ENCODE results near the gene GCNT4.
A peak's percentile ranks its signal among the peaks of the same experiment; 100 is the strongest.
"Not testable (repeated sequence)": the region's sequence is repeated elsewhere in the genome, so short reads cannot be mapped to it uniquely, and the experiment has no call there.

The GCNT4 gene, protein sequence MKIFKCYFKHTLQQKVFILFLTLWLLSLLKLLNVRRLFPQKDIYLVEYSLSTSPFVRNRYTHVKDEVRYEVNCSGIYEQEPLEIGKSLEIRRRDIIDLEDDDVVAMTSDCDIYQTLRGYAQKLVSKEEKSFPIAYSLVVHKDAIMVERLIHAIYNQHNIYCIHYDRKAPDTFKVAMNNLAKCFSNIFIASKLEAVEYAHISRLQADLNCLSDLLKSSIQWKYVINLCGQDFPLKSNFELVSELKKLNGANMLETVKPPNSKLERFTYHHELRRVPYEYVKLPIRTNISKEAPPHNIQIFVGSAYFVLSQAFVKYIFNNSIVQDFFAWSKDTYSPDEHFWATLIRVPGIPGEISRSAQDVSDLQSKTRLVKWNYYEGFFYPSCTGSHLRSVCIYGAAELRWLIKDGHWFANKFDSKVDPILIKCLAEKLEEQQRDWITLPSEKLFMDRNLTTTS

DNA sequence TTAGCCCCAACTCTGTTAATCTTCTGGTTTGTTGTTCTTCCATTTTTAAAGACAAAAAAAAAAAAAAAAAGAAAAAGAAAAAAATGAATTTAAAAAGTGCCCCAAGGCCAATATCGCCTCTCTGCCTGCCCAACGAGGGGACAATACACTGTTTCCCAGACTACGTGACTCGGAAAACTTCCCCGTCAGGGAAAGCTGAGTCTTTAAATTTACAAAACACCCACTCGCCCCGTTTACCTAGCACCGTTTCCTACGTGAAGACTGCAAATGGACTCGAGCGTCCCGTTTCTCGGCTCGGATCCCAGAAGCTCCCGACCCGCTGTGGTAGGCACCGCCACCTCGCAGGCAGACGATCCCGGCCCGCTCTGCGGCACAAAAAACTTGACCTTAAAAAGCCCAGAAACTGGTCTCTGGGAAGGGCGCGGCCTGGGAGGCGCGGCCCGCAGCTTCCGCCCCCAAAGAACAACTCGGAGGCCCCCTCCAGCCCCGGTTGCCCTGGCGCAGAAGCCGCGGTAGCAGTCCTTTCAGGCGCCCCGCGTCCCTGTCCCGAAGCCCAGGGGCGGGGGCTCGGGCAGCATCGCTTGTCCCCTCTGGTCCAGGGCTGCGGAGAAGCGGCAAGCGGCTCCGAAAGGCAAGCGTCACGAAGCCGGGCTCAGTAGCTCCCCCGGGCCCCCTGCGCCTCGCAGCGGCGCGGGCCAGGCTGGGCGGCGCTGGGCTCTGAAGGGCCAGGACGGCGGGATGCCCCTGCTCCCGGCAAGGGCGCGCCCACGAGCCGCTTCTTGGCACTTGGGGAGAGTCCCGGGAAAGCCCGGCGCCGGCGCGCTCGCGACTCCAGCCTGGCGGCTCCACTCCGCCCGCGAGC lies at the start of gene GCNT4:
Gene GCNT4 (minus strand): TSS at position 367 of the 862 bp plus-strand sequence. CDS start 22,521 bp downstream, outside the sequence.
- DNase-seq: peak; percentile 55

DNA sequence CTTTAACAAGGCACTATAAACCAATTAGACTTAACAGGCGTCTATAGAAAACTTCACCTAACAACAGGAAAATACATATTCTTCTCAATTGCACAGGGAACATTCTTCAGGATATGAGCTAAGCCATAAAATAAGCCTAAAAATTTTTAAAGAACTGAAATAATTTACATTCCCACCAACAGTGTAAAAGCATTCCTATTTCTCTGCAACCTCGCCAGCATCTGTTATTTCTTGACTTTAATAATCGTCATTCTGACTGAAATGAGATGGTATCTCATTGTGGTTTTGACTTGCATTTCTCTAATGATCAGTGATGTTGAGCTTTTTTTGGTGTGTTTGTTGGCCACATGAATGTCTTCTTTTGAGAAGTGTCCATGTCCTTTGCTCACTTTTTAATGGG lies 43.6 kb upstream of the GCNT4 start:
- peak; percentile 10 for DNase-seq

DNA sequence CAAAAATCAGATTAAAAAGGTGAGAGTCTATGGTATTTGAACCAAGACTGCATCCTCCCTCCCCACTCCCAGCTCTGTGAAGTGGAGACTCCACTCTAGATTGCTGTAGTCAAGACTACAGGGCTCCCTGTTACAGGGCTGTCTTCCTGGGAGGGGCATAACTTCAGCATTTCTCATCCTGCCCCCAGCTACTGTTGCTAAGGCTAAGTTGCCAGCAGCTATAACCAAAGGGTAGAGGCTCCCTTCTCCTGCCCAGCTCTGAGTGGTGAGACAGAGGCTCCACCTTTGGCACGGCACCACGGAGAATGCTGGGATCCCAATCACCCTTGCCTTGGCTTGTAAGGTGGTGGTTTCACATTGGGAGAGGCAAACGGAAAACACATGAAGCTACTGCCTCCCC lies 39.2 kb upstream of the GCNT4 start:
- no peak for DNase-seq

DNA sequence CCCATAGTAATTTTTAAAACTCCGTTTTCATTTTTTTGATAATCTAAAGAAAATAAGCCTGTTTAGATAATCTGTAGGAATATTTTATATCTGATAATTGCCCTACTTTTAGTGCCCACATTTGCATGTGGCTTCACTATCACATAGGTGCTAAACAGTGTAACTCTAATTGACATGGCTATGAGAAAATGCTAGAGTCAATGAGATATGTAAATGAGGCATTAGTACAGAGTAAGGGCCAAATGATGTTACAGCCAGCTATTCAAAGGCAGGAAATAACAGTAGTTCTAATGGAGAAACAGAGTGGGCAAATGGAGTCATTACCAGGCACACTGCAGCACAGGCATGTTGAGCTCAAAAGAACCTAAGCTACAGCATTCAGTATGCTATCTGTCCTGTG lies 37.3 kb upstream of the GCNT4 start:
- DNase-seq: no peak

DNA sequence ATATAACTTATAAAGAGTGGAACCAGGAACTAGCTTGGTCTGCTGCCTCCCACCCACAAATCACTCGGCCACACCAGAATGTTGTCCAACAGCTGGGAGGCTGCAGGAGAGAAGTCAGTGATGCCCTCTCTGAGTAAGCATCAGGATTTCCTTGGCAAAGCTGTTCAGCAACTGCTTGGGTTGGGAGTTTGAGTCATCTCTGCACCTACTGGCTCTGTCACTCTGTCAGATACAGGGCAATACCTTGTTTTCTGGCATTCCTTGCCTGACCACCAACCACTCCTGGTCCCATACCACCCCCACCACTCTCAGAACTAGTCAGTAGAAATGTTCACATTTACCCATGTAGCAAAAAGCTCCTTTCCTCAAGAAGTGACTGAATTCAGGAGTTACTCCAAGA lies 36.8 kb upstream of the GCNT4 start:
- DNase-seq: no peak

DNA sequence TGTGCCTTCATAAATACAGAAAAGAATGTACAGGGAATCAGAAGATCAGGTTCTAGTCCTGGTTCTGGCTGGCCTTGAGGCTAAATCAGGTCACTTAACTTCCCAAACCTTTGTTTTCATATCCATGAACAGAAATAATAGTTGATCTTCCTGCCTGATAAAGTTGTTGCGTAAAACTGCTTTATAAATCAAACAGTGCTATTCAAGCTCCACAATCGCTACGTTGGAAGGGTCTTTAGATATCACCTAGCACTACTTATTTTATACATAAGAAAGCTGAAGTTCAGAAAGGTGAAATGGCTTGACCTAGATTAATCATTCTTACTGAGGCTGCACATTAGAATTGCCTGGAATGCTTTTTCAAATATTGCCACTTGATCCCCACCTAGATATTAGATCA lies 36.3 kb upstream of the GCNT4 start:
- no peak for DNase-seq

DNA sequence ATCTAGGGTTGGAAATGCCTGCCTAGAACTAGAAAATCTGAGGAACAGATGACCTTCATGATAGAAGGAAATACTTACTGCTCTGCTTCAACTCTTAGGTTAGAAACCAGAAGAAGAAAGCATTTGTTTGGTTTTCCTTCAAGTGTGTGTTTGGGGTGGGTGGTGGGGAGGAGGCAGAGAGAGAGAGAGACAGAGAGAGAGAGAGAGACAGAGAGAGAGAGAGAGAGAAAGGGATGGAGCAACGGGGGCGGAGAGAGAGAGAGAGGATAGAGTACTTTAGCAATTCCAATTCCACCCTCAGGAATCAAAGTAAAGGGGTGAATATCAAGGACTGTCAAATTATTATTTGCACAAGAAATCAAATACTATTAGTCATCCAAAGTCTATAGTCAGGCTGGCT lies 29.2 kb upstream of the GCNT4 start:
- no peak for DNase-seq

DNA sequence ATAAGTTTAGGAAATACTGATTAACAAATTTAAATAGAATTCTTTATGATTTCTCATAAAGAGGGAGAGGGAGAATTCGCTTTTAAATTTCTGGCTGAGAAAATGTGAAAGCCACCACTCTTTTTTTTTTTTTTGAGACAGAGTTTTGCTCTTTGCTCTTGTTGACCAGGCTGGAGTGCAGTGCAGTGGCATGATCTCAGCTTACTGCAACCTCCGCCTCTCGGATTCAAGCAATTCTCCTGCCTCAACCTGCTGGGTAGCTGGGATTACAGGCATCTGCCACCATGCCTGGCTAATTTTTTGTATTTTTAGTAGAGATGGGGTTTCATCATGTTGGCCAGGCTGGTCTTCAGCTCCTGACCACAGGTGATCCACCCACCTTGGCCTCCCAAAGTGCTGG lies 27.0 kb upstream of the GCNT4 start:
- DNase-seq: not testable (repeated sequence)

DNA sequence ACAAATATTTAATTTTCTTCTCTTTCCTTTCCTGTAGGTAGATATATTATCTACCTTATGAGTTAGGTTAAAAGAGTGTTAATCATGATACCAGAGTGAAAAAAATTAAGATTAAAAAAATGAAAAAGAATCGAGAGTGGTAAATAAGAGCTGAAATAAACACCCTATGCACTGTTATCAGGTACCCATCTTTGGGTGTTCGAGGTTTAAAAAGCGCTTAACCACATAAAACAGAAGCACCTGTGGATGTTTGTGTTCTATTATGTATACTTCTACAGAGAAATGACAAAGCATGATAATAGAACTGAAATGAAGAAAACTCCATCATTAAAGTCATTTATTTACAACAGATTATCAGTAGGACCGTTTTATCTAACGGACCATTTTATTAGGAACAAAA lies 25.7 kb upstream of the GCNT4 start:
- no peak for DNase-seq

DNA sequence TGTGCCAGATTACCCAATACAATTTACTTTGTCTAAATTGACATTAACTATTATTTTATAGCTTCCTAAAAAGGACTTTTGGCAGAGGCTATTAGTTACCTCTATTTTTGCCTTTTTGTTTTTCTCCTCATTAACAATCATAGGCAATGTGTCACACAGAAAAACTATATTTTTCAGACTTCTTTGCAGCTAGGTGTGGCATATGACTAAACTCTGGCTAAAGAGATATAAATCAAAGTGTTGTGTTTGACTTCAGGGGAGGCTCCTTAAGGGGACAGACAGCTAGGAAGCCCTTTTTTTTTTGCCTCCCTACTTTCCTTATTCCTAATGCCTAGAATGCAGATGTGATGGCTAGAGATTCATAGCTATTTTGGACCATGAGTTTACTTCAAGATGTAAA lies 19.7 kb upstream of the GCNT4 start:
- DNase-seq: no peak

DNA sequence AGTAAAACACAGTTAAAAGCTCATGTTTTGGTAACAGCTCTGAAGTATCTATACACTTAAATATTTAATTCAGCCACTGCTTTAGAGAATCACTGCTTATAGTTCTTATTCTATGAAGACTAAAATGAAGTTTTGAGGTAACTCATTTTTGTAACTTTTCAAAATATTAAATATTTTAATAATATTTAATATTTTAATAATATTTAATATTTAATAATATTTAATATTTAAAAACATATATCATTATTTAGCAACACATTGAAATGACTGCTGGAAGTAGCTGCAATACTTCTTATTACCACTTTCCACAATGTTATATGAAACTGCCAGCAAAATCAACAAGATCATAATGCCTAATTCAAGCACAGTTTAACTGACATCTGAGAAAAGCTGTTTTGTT lies 18.7 kb upstream of the GCNT4 start:
- no peak for DNase-seq

DNA sequence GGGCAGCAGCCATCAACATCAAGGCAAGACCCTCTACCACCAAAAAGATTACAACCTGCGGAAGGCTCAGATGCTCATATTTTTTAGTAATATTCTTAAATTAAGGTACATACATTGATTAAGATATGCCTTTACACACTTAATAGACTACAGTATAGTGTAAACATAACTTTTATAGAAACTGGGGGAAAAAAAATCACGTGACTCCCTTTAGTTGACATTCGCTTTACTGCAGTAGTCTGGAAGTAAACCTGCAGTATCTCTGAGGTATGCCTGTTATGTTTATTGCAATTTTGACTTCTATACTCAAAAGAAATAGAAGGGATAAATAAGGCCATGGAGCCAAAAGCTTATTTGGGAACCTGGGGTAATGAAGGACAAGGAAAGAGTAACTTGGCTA lies 15.1 kb upstream of the GCNT4 start:
- DNase-seq: no peak

DNA sequence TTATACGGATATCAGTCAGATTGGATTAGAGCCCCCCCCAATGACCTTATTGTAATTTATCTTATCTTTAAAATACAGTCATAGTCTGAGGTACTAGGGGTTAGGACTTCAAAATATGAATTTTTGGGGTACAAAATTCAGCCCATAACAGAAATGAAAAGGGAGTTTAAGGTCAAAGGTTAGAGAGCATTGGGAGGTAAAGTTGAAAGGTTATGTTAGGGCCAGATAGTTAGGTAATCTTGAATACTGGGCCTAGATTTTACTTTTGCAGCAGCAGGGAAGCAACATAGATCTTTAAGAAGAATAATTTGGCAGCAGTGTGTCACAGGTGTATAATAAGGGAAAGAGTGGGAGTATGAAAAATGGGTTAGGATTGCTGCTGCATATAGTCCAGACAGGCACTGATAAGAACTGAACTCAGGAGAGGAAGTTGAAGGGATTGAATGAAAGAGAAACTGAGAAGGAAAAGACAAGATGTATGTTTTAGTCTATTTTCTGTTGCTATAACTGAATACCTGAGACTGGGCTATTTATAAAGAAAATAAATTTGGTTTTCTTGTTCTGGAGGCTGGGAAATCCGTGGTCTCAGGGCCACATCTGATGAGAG lies 10.7 kb upstream of the GCNT4 start:
- DNase-seq: no peak

DNA sequence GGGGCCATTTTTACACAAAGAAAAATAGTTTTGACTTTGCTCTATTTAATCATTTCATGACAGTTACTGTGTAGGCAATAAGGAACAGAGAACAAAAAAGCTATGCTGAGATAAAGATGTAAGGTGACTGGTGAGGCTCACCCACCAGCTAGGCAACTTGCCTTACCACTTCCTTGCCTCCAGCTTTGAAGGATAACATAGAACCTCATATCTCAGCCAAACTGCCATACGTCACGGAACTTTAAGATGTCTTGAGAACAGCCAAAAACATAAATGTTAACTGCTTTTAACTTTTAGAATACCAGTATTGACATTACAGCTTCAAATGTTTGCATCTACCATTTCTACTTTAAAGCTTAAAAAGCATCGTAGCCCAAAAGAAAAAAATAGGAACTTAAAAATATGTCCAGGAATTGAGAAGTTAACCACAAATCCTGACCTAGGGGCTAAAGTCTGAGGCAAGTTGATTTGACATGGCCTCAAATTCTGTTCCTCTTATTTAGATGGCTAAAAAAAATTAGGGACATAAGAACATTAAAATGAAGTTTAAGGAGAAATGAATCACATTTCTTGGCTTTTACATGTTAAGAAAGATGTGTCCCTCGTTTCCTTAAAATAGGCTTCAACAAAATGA lies 7.7 kb upstream of the GCNT4 start:
- DNase-seq: no peak

DNA sequence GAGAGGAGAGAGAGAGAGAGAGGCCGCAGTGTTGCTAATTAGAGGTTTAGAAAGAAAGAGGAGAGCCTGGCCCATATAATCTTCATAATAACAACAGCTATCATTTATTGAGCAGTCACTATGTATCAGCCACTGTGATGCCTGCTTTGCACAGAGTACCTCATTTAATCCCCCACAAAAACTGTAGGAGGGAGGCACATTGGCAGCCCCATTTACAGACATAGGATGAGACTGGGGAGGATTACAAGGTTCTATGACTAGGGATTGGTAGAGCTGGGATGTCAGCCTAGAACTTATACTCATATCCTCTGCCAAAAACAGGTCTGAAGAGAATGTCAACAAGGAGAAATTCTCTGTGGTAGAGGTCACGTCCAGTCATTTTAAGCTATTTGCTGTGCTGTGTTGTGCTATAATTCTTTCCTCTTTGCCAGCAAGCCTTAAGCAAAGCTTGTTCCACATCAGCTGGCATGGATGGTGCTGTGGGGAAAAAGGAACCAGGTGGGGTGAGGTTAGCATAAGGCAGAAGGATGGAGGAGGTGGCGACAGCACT lies 6.7 kb upstream of the GCNT4 start:
- no peak for DNase-seq

DNA sequence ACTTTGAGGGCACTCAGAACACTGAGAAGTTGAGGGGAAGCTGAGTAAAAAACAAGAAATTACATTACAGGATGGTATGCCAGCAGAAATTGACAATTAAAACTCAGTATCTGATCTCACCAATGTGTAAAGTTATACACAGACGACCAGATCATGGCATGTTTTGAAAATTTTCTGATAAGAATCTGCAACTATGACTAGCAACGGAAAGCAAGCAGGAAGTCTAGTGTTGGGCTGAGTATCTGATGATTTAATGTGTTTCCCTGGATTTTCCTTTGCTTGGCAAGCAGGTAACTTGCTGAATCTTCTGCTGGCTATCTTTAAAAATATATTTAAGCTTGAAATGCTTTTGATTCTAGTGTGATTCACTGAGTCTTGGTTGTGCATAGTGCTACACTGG lies 5.2 kb upstream of the GCNT4 start:
- DNase-seq: no peak

DNA sequence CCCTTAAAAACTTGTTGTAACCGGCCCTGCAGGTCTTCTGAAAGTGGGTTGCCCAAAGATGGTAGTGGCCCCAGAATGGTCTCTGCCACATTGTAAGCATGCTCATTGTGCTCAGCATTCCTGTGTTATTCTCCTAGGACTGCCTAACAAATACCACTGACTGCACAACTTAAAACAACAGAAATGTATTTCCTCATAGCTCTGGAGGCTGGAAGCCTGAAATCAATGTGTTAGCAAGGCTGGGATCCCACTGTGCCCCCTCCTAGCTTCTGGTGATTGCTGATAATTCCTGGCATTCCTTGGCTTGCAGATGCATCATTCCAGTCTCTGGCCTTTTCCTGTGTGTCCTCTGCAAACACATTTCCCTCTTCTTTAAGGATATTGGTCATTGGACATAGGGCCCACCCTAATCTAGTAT lies 3.4 kb upstream of the GCNT4 start:
- peak; percentile 85 for DNase-seq

DNA sequence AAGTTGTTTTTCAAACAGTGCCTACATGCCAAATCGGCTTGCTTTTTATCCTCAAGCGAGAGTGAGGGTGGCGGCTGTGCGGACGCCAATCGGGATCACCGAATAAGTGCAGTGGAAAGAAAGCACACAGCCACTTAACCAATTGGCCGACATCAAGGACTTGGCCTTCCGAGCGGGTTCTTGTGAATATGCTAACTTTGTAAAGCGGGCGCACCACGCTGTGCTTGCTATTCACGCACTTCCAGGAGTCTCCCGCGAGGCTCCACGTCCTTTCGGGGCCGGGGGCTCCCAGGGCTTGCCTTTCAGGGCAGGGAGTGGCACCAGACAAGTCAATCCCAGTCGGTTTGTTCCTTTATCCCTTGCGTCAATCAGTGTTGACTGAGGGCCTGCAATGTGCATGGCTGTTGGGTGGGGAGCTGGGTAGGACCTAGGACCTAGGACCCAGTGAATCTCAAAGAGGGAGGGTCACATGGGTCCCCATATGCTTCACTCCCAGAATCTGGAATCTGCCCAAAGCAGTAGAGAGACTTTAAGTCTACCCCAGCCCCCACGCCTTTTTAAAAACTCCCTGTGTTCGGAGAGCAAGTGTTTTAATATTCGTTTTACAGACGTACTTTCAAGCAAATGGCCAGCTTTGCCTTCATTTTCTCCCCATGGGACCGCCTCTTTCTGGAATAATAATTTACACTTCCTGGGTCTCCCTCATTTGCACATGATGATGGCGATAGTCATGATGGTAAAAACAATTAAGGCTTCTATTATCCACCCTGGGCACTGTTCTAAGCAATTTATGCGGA lies 2.0 kb upstream of the GCNT4 start:
- peak; percentile 62 for DNase-seq

DNA sequence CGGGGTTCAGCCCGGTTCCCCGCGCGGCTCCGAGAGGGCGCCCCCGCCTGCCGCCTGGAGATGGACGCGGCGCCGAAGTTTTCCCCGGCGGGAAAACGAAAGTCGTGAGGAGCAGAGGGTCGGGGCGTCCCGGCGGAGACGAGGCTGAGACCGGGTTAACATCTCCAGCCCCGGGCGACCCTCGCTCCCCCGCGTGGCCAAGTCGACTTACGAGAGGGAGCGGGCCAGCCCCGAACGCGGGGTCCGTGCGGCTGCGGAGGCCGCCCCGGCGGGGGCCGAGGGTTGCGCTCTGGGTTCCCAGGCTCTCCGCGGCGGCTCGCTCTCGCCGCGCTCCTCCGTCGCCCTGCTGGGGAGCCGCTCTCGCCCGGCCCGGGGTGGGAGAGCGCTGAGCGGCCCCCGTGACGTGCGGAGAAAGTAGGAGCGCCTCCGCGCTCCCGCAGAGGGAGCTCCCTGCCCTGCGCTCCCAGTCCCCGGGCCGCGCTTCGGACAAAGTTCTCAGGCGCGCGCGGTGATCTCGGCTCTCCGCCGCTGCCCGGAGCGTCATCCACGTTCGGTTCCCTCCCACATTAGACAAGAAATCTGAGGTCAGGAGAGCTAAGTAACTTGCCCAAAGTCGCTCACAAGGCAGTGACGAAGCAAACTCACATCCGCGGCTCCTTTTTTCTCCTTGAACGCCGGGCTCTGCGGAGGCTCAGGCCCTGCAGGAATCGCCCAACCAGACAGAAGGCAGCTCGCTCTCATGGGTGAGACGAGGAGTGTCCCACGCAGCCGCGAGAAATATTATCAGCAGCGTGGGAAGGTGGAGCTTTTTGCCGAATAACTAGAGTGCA lies 1.2 kb upstream of the GCNT4 start:
- peak; percentile 82 for DNase-seq

DNA sequence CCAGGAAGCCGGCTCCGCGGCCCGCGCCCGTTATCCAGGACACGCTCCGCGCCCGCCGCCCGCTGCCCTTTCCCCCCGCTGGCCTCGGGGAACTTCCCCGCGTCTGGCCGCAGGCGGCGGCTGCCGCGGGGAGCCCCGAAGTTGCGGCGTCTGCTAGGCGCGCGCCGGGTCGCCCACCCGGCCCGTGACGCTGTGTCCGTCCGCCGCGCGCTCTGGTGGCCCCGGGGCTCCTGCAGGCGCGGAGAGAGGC lies 621 bp upstream of the GCNT4 start:
- no peak for DNase-seq

DNA sequence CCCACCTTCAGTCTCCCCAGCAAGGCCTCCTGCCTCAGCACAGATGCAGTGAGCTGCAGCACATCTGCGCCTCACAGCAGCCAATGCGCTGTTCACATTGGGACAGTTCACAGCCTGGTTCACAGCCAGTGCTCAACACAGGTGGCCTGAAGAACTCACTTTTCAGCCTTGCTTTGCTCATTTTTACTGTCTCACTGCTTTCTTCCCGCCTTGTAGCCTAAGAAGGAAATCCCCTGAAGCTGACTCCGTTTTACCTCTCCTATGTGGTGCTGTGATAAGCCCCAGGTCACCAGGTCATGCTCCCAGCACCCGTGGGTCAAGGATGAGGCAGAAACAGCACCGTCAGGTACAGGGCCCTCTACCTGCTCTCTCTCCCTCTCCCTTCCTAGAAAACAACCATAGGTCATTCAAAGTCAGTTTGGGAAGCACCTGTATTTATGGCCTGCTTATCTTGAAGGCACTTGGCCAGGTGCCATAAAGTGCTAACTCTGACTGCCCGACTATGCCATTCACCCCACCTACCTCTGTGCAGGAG lies 1.1 kb downstream of the GCNT4 start:
- no peak for DNase-seq

Data from fibroblast of skin of right quadriceps (primary cell).